ENCODE measurements around the gene EHHADH.

The EHHADH gene

GRCh38 chr3:185195652-185196051 is 58.2 kb downstream of the EHHADH start:
- H3K4ac ChIP-seq (ENCODE audit: low read depth in 1 of 2, low read length in 2 of 2), result no peak overlapping the region
- no peaks in the 10 kb centered on the region for H3K79me1 ChIP-seq (replicated peaks; ENCODE audit: low read length, poor library complexity, severe bottlenecking)
- DNase-seq, result no peak
- no peak overlapping the region for H3K18ac ChIP-seq (ENCODE audit: low read depth in 1 of 2, low read length in 2 of 2)
- no peak overlapping the region for H2BK12ac ChIP-seq (ENCODE audit: low read length in 2 of 2)
- H2AFZ ChIP-seq (ENCODE audit: low read depth, low read length), result no peak overlapping the region
- no peak overlapping the region for H2AK5ac ChIP-seq (ENCODE audit: low read length, severe bottlenecking)
- no peak overlapping the region for H3K4me3 ChIP-seq (ENCODE audit: insufficient read depth in 1 of 2, low read depth in 1 of 2, low read length in 2 of 2)
- no peak overlapping the region for H3K9ac ChIP-seq (ENCODE audit: low read length)
- no peak overlapping the region for H2BK120ac ChIP-seq (ENCODE audit: low read depth, low read length)
- H3K4me2 ChIP-seq (ENCODE audit: low read length, poor library complexity, severe bottlenecking), result no peak overlapping the region
- H3K9me3 ChIP-seq (ENCODE audit: control insufficient read depth, low read length), result no peaks in the 10 kb centered on the region
- H4K91ac ChIP-seq (ENCODE audit: low read length), result no peak overlapping the region
- no peak overlapping the region for H3K14ac ChIP-seq (ENCODE audit: low read length in 2 of 2)
- 100% methylated on average over 3 of the region's 4 CpGs for WGBS
- H3K27ac ChIP-seq (ENCODE audit: low read length, poor library complexity, severe bottlenecking), result no peak overlapping the region
- H3K27me3 ChIP-seq (ENCODE audit: control insufficient read depth in 1 of 2, insufficient read depth in 1 of 2, low read length in 2 of 2), result no peaks in the 10 kb centered on the region
- H2BK15ac ChIP-seq (ENCODE audit: low read depth, poor library complexity, severe bottlenecking), result no peak overlapping the region
- H3K4me1 ChIP-seq (ENCODE audit: control insufficient read depth, insufficient read depth, low read depth, low read length), result peaks cover 1% of the 10 kb centered on the region
- H2BK5ac ChIP-seq (ENCODE audit: low read depth, low read length, poor library complexity, severe bottlenecking), result no peak overlapping the region
- no peak overlapping the region for H4K8ac ChIP-seq (ENCODE audit: low read length)
- no peak overlapping the region for H3K23ac ChIP-seq (ENCODE audit: low read length in 2 of 2)
- peaks cover 0 to 5% of the 10 kb centered on the region in 2 experiments for H3K36me3 ChIP-seq (ENCODE audit: control insufficient read depth in 1 of 2, insufficient read depth in 2 of 2, low read depth in 1 of 2, low read length in 2 of 2)

- Histone ChIP-seq H3K27me3 (ENCODE audit: control insufficient read depth in 1 of 2, insufficient read depth in 1 of 2, low read length in 2 of 2) (no peaks in the 10 kb centered on the region), H3K23ac (ENCODE audit: low read length in 2 of 2) (no peak overlapping the region), H3K4me3 (ENCODE audit: insufficient read depth in 1 of 2, low read depth in 1 of 2, low read length in 2 of 2) (no peak overlapping the region), H3K79me1 (replicated peaks; ENCODE audit: low read length, poor library complexity, severe bottlenecking) (no peaks in the 10 kb centered on the region), H4K8ac (ENCODE audit: low read length) (no peak overlapping the region), H3K9ac (ENCODE audit: low read length) (no peak overlapping the region), H3K4me1 (ENCODE audit: control insufficient read depth, insufficient read depth, low read depth, low read length) (no peaks in the 10 kb centered on the region), H3K36me3 (ENCODE audit: control insufficient read depth in 1 of 2, insufficient read depth in 2 of 2, low read depth in 1 of 2, low read length in 2 of 2) (peaks cover 0 to 5% of the 10 kb centered on the region in 2 experiments), H3K27ac (ENCODE audit: low read length, poor library complexity, severe bottlenecking) (no peak overlapping the region), H2AK5ac (ENCODE audit: low read length, severe bottlenecking) (no peak overlapping the region), H3K18ac (ENCODE audit: low read depth in 1 of 2, low read length in 2 of 2) (no peak overlapping the region), H2BK120ac (ENCODE audit: low read depth, low read length) (no peak overlapping the region), H2BK12ac (ENCODE audit: low read length in 2 of 2) (no peak overlapping the region), H2BK5ac (ENCODE audit: low read depth, low read length, poor library complexity, severe bottlenecking) (no peak overlapping the region), H2BK15ac (ENCODE audit: low read depth, poor library complexity, severe bottlenecking) (no peak overlapping the region), H3K14ac (ENCODE audit: low read length in 2 of 2) (no peak overlapping the region), H3K4ac (ENCODE audit: low read depth in 1 of 2, low read length in 2 of 2) (no peak overlapping the region), H2AFZ (ENCODE audit: low read depth, low read length) (no peak overlapping the region), H4K91ac (ENCODE audit: low read length) (no peak overlapping the region), H3K4me2 (ENCODE audit: low read length, poor library complexity, severe bottlenecking) (no peak overlapping the region), H3K9me3 (ENCODE audit: control insufficient read depth, low read length) (no peaks in the 10 kb centered on the region)
- DNase-seq, result no peak
These were observed 65.0 kb downstream of the EHHADH start for GRCh38 chr3:185188816-185189215.

GRCh38 chr3:185187391-185187790 is 66.5 kb downstream of the EHHADH start:
- no peak overlapping the region for H3K4me2 ChIP-seq (ENCODE audit: low read length, poor library complexity, severe bottlenecking)
- no peak overlapping the region for H2BK15ac ChIP-seq (ENCODE audit: low read depth, poor library complexity, severe bottlenecking)
- no peak overlapping the region for H2AFZ ChIP-seq (ENCODE audit: low read depth, low read length)
- H3K27ac ChIP-seq (ENCODE audit: low read length, poor library complexity, severe bottlenecking), result no peak overlapping the region
- H3K4ac ChIP-seq (ENCODE audit: low read depth in 1 of 2, low read length in 2 of 2), result no peak overlapping the region
- H3K9ac ChIP-seq (ENCODE audit: low read length), result no peak overlapping the region
- H2AK5ac ChIP-seq (ENCODE audit: low read length, severe bottlenecking), result no peak overlapping the region
- no peak overlapping the region for H3K4me3 ChIP-seq (ENCODE audit: insufficient read depth in 1 of 2, low read depth in 1 of 2, low read length in 2 of 2)
- H4K91ac ChIP-seq (ENCODE audit: low read length), result no peak overlapping the region
- no peak for DNase-seq
- no peak overlapping the region for H2BK12ac ChIP-seq (ENCODE audit: low read length in 2 of 2)
- no peaks in the 10 kb centered on the region for H3K9me3 ChIP-seq (ENCODE audit: control insufficient read depth, low read length)
- H2BK5ac ChIP-seq (ENCODE audit: low read depth, low read length, poor library complexity, severe bottlenecking), result no peak overlapping the region
- WGBS, result no CpG with 5 or more reads among the region's 2 CpGs
- H3K14ac ChIP-seq (ENCODE audit: low read length in 2 of 2), result peak overlapping the region in 1 of 2 experiments; percentile 11
- no peaks in the 10 kb centered on the region for H3K4me1 ChIP-seq (ENCODE audit: control insufficient read depth, insufficient read depth, low read depth, low read length)
- no peaks in the 10 kb centered on the region for H3K36me3 ChIP-seq (ENCODE audit: control insufficient read depth in 1 of 2, insufficient read depth in 2 of 2, low read depth in 1 of 2, low read length in 2 of 2)
- H3K79me1 ChIP-seq (replicated peaks; ENCODE audit: low read length, poor library complexity, severe bottlenecking), result no peaks in the 10 kb centered on the region
- no peak overlapping the region for H2BK120ac ChIP-seq (ENCODE audit: low read depth, low read length)
- no peaks in the 10 kb centered on the region for H3K27me3 ChIP-seq (ENCODE audit: control insufficient read depth in 1 of 2, insufficient read depth in 1 of 2, low read length in 2 of 2)
- peak overlapping the region in 1 of 2 experiments; percentile 8 for H3K18ac ChIP-seq (ENCODE audit: low read depth in 1 of 2, low read length in 2 of 2)
- H4K8ac ChIP-seq (ENCODE audit: low read length), result no peak overlapping the region
- no peak overlapping the region for H3K23ac ChIP-seq (ENCODE audit: low read length in 2 of 2)

GRCh38 chr3:185176750-185177359 is 77.0 kb downstream of the EHHADH start:
- Histone ChIP-seq H3K27me3 (ENCODE audit: control insufficient read depth in 1 of 2, insufficient read depth in 1 of 2, low read length in 2 of 2) (peaks cover 23 to 25% of the 10 kb centered on the region in 2 experiments), H3K23ac (ENCODE audit: low read length in 2 of 2) (no peak overlapping the region), H3K4ac (ENCODE audit: low read depth in 1 of 2, low read length in 2 of 2) (no peak overlapping the region), H3K9ac (ENCODE audit: low read length) (peak overlapping the region; percentile 55), H3K4me1 (ENCODE audit: control insufficient read depth, insufficient read depth, low read depth, low read length) (peaks cover 6% of the 10 kb centered on the region), H2BK12ac (ENCODE audit: low read length in 2 of 2) (no peak overlapping the region), H3K9me3 (ENCODE audit: control insufficient read depth, low read length) (no peaks in the 10 kb centered on the region), H2BK120ac (ENCODE audit: low read depth, low read length) (no peak overlapping the region), H3K36me3 (ENCODE audit: control insufficient read depth in 1 of 2, insufficient read depth in 2 of 2, low read depth in 1 of 2, low read length in 2 of 2) (no peaks in the 10 kb centered on the region), H4K8ac (ENCODE audit: low read length) (no peak overlapping the region), H2AK5ac (ENCODE audit: low read length, severe bottlenecking) (no peak overlapping the region), H2BK15ac (ENCODE audit: low read depth, poor library complexity, severe bottlenecking) (no peak overlapping the region), H3K4me3 (ENCODE audit: insufficient read depth in 1 of 2, low read depth in 1 of 2, low read length in 2 of 2) (no peak overlapping the region), H3K79me1 (replicated peaks; ENCODE audit: low read length, poor library complexity, severe bottlenecking) (no peaks in the 10 kb centered on the region), H3K4me2 (ENCODE audit: low read length, poor library complexity, severe bottlenecking) (no peak overlapping the region), H2BK5ac (ENCODE audit: low read depth, low read length, poor library complexity, severe bottlenecking) (no peak overlapping the region), H3K14ac (ENCODE audit: low read length in 2 of 2) (no peak overlapping the region), H3K27ac (ENCODE audit: low read length, poor library complexity, severe bottlenecking) (no peak overlapping the region), H3K18ac (ENCODE audit: low read depth in 1 of 2, low read length in 2 of 2) (no peak overlapping the region), H2AFZ (ENCODE audit: low read depth, low read length) (no peak overlapping the region), H4K91ac (ENCODE audit: low read length) (no peak overlapping the region)
- WGBS, result 52% methylated on average over 3 of the region's 10 CpGs
- DNase-seq, result peak; percentile 41

All from mesenchymal stem cell (in vitro differentiated cells and primary cell).